IMR-90 (cell line): ENCODE data around the gene RECK. TPM values are rescaled to one million over a fixed set of nuclear protein-coding genes. Genes with fewer than 3 reads are reported as not detected.

Experiments used
- ATAC-seq: fragments of 200-7000 bp; cut with Tn5 transposase; 2 replicates; pipeline ENCODE4 v1.9.1; 2020; ENCODE audit warnings: low read depth, mild to moderate bottlenecking, moderate library complexity
- BruUV-seq: library from RNA; stranded (reverse); fragments of 400-500 nt; replicated peaks from 2 replicates; lab custom pipeline; 2021; lab: Mats Ljungman, UMichigan
- CTCF ChIA-PET: fragments of 300-600 bp; formaldehyde crosslinking; extraction: SDS; loops from one replicate; lab custom pipeline; 2021; ENCODE audit warnings: antibody characterized with exemption; lab: Yijun Ruan, JAX
- POLR2A ChIA-PET: fragments of 300-600 bp; sonication (Branson Sonifier 250); formaldehyde crosslinking; loops from one replicate; lab custom pipeline; 2022; ENCODE audit warnings: antibody characterized with exemption; ENCODE audit not compliant: unreplicated experiment; lab: Charles Lee
- DNase-seq: peaks from one replicate; pipeline ENCODE4 v3.0.0; 2013
- H2AFZ ChIP-seq: replicated peaks from 2 replicates; pipeline ENCODE3; 2013; ENCODE audit warnings: low read length, mild to moderate bottlenecking; ENCODE audit not compliant: poor library complexity
- H2AK5ac ChIP-seq: 2 replicates; pipeline ENCODE4 v1.6.1; 2013; ENCODE audit warnings: low read depth, low read length, inconsistent platforms
- H2AK9ac ChIP-seq: replicated peaks from 2 replicates; pipeline ENCODE3; 2013; ENCODE audit warnings: mild to moderate bottlenecking, low read depth, low read length, moderate library complexity; ENCODE audit not compliant: poor library complexity
- H2BK120ac ChIP-seq: 2 replicates; pipeline ENCODE4 v1.6.1; 2013; ENCODE audit warnings: low read depth, low read length, inconsistent platforms
- H2BK15ac ChIP-seq: 3 replicates; pipeline ENCODE4 v1.6.1; 2013; ENCODE audit warnings: low read depth, low read length, inconsistent platforms
- H2BK20ac ChIP-seq: 2 replicates; pipeline ENCODE4 v1.6.1; 2013; ENCODE audit warnings: low read depth, mild to moderate bottlenecking, inconsistent platforms, low read length, moderate library complexity
- H2BK5ac ChIP-seq: 2 replicates; pipeline ENCODE4 v1.6.1; 2013; ENCODE audit warnings: mild to moderate bottlenecking, low read depth, low read length, inconsistent platforms; ENCODE audit not compliant: poor library complexity, severe bottlenecking
- H3K14ac ChIP-seq: replicated peaks from 2 replicates; pipeline ENCODE4 v1.6.1; 2013; ENCODE audit warnings: low read depth, low read length, inconsistent platforms
- H3K18ac ChIP-seq: 2 replicates; pipeline ENCODE4 v1.6.1; 2013; ENCODE audit warnings: low read depth, low read length, control low read depth
- H3K23ac ChIP-seq: 2 replicates; pipeline ENCODE4 v1.6.1; 2013; ENCODE audit warnings: low read depth, low read length, inconsistent platforms
- H3K27ac ChIP-seq: 2 replicates; pipeline ENCODE4 v1.5.1; 2013; ENCODE audit warnings: mild to moderate bottlenecking, control low read depth, low read length; ENCODE audit not compliant: insufficient read depth
- H3K27me3 ChIP-seq: 2 replicates; pipeline ENCODE4 v1.6.1; 2013; ENCODE audit warnings: low read length; ENCODE audit not compliant: control insufficient read depth, insufficient read depth
- H3K36me3 ChIP-seq: 2 replicates; pipeline ENCODE4 v1.6.1; 2013; ENCODE audit warnings: low read length, mixed read lengths; ENCODE audit not compliant: control insufficient read depth, insufficient read depth
- H3K4ac ChIP-seq: 2 replicates; pipeline ENCODE4 v1.6.1; 2013; ENCODE audit warnings: low read depth, low read length, inconsistent platforms
- H3K4me1 ChIP-seq: 2 replicates; pipeline ENCODE4 v1.6.1; 2013; ENCODE audit warnings: low read length, mixed read lengths; ENCODE audit not compliant: control insufficient read depth, insufficient read depth
- H3K4me2 ChIP-seq: 2 replicates; pipeline ENCODE4 v1.6.1; 2013; ENCODE audit warnings: low read depth, mild to moderate bottlenecking, control low read depth, low read length, moderate library complexity
- H3K4me3 ChIP-seq: 2 replicates; pipeline ENCODE4 v1.5.1; 2013; ENCODE audit warnings: low read depth, mild to moderate bottlenecking, control low read depth, low read length, moderate library complexity; ENCODE audit not compliant: insufficient read depth
- H3K56ac ChIP-seq: 2 replicates; pipeline ENCODE4 v1.6.1; 2013; ENCODE audit warnings: low read length, inconsistent platforms; ENCODE audit not compliant: insufficient read depth; ENCODE audit errors: extremely low read depth
- H3K79me1 ChIP-seq, 2 experiments: 2 replicates each; pipeline ENCODE4 v1.6.1; 2013; ENCODE audit warnings: low read length in 2 of 2, inconsistent platforms in 1 of 2, low read depth in 1 of 2
- H3K9ac ChIP-seq: 2 replicates; pipeline ENCODE4 v1.6.1; 2013; ENCODE audit warnings: low read depth, low read length, control low read depth
- H3K9me1 ChIP-seq: 2 replicates; pipeline ENCODE4 v1.6.1; 2013; ENCODE audit warnings: low read length, inconsistent platforms; ENCODE audit not compliant: insufficient read depth
- H3K9me3 ChIP-seq: 2 replicates; pipeline ENCODE4 v1.6.1; 2013; ENCODE audit warnings: low read length; ENCODE audit not compliant: control insufficient read depth, insufficient read depth
- H4K20me1 ChIP-seq: 2 replicates; pipeline ENCODE4 v1.6.1; 2013; ENCODE audit warnings: low read length, inconsistent platforms; ENCODE audit not compliant: insufficient read depth
- H4K5ac ChIP-seq: 2 replicates; pipeline ENCODE4 v1.6.1; 2013; ENCODE audit warnings: mild to moderate bottlenecking, low read depth, low read length, control low read depth
- H4K8ac ChIP-seq, 2 experiments: 2 replicates each; pipeline ENCODE4 v1.6.1; 2013; ENCODE audit warnings: low read depth in 2 of 2, low read length in 2 of 2, control low read depth in 1 of 2, inconsistent platforms in 1 of 2
- H4K91ac ChIP-seq: 2 replicates; pipeline ENCODE4 v1.6.1; 2013; ENCODE audit warnings: low read depth, low read length, inconsistent platforms; ENCODE audit not compliant: insufficient read depth
- BHLHE40 ChIP-seq: fragments of 150-350 bp; IDR thresholded peaks from 2 replicates; pipeline ENCODE4 v1.6.1; 2016; ENCODE audit warnings: mild to moderate bottlenecking, low read depth, low read length
- CEBPB ChIP-seq: IDR thresholded peaks from 2 replicates; pipeline ENCODE4 v1.6.1; 2012; ENCODE audit warnings: low read depth, low read length, improper control_type of control experiment
- CHD1 ChIP-seq: IDR thresholded peaks from 2 replicates; pipeline ENCODE4 v1.6.1; 2012; ENCODE audit warnings: low read depth, low read length, improper control_type of control experiment
- CTCF ChIP-seq: conservative IDR thresholded peaks from 2 replicates; pipeline ENCODE4 v1.5.1; 2012; ENCODE audit warnings: mild to moderate bottlenecking, low read depth, low read length, improper control_type of control experiment
- FOS ChIP-seq: fragments of 150-350 bp; IDR thresholded peaks from 2 replicates; pipeline ENCODE4 v1.6.1; 2016; ENCODE audit warnings: low read depth, low read length
- MAZ ChIP-seq: IDR thresholded peaks from 2 replicates; pipeline ENCODE4 v1.6.1; 2012; ENCODE audit warnings: low read depth, mild to moderate bottlenecking, low read length, improper control_type of control experiment, moderate library complexity, borderline replicate concordance
- MXI1 ChIP-seq: IDR thresholded peaks from 2 replicates; pipeline ENCODE4 v1.6.1; 2012; ENCODE audit warnings: low read depth, mild to moderate bottlenecking, low read length, moderate library complexity, borderline replicate concordance
- NFE2L2 ChIP-seq: fragments of 150-350 bp; IDR thresholded peaks from 2 replicates; pipeline ENCODE4 v1.6.1; 2016; ENCODE audit warnings: low read depth, mild to moderate bottlenecking, low read length
- POLR2A ChIP-seq: IDR thresholded peaks from 2 replicates; pipeline ENCODE4 v1.6.1; 2012; ENCODE audit warnings: mild to moderate bottlenecking, low read depth, low read length
- RAD21 ChIP-seq: IDR thresholded peaks from 2 replicates; pipeline ENCODE4 v1.6.1; 2012; ENCODE audit warnings: low read length, improper control_type of control experiment
- RCOR1 ChIP-seq: IDR thresholded peaks from 2 replicates; pipeline ENCODE4 v1.6.1; 2012; ENCODE audit warnings: mild to moderate bottlenecking, low read length, improper control_type of control experiment; ENCODE audit not compliant: insufficient replicate concordance
- RFX5 ChIP-seq: IDR thresholded peaks from 2 replicates; pipeline ENCODE4 v1.8.0; 2012; ENCODE audit warnings: low read depth, mild to moderate bottlenecking, low read length, moderate library complexity
- SMC3 ChIP-seq: fragments of 150-350 bp; IDR thresholded peaks from 2 replicates; pipeline ENCODE4 v1.6.1; 2016; ENCODE audit warnings: low read depth, mild to moderate bottlenecking, antibody characterized with exemption, low read length, moderate library complexity
- WGBS, 2 experiments: methylation state at CpG; one replicate each; pipeline versions ENCODE4 v1.1.5 to v1.1.7; 2013; ENCODE audit warnings: missing lambda C conversion rate in 2 of 2; ENCODE audit not compliant: insufficient read length in 1 of 2; ENCODE audit errors: extremely low coverage in 2 of 2; 5-methylcytosine and 5-hydroxymethylcytosine counted together
- dilution Hi-C: fragments of 300-500 bp; cut with HindIII; formaldehyde crosslinking; loops from one replicate; pipeline ENCODE4 v1.14.3; 2018; ENCODE audit warnings: low sequenced_read_pairs; ENCODE audit not compliant: unreplicated experiment
- in situ Hi-C: fragments of 300-500 bp; cut with MboI; formaldehyde crosslinking; loops from 3 replicates; pipeline ENCODE4 v1.14.3; 2019; ENCODE audit warnings: low sequenced_read_pairs, inconsistent platforms, mixed read lengths
- intact Hi-C: fragments of 100-400 bp; cut with micrococcal nuclease; formaldehyde crosslinking; loops from 2 replicates; pipeline ENCODE4 v1.10.0; 2022
- polyA plus RNA-seq, 3 experiments: library from polyadenylated mRNA; depleted of rRNA; stranded (reverse); fragments of >200 nt; gene quantifications; 2 replicates each; pipeline ENCODE4 v1.2.3, GENCODE V29; 2012; ENCODE audit warnings: low replicate concordance in 1 of 3
- total RNA-seq: library from RNA; depleted of rRNA; stranded (reverse); fragments of >200 nt; gene quantifications from 2 replicates; pipeline ENCODE4 v1.2.3, GENCODE V29; 2012
- TF ChIP-seq, protein P1 (sequence below): fragments of 150-350 bp; IDR thresholded peaks from 2 replicates; pipeline ENCODE4 v1.6.1; 2017; ENCODE audit warnings: mild to moderate bottlenecking, antibody characterized with exemption, low read length, low read depth
- TF ChIP-seq, protein P2 (sequence below): fragments of 150-350 bp; IDR thresholded peaks from 2 replicates; pipeline ENCODE4 v1.6.1; 2016; ENCODE audit warnings: low read depth, mild to moderate bottlenecking, low read length, moderate library complexity, borderline replicate concordance

Gene RECK
- total and polyA plus RNA-seq, 2 of the 4 experiments (the other 2 are of a cell fraction), result 23.5 to 44.0 TPM

DNA sequence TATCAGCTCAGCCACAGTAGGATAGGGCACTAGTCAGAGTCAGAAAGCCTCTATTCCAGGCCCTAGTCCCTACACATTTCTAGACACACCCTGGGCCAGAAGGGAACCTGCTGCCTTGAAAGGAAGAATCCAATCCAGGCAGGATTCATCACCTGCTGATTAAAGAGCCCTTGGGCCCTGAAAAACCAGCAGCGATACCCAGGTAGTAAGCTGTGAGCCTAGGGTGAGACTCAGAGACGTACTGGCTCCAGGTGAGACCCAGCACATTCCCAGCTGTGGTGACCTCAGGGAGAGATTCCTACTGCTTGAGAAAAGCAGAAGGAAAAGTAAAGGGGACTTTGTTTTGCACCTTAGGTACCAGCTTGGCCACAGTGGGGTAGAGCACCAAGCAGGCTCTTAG is 137.1 kb downstream of the RECK start:
- Histone ChIP-seq H3K79me1 (no peaks in the 10 kb centered on the region), H2AK5ac (no peak overlapping the region), H3K23ac (no peak overlapping the region), H3K4me1 (peaks cover 2% of the 10 kb centered on the region; the same call in 1 of the 2 replicates), H3K9me1 (no peaks in the 10 kb centered on the region), H4K5ac (no peak overlapping the region), H3K56ac (no peak overlapping the region), H3K14ac (no peak overlapping the region), H3K27ac (no peak overlapping the region), H3K27me3 (no peaks in the 10 kb centered on the region; the same call in 1 of the 2 replicates), H2AFZ (no peak overlapping the region), H3K4me2 (no peak overlapping the region), H3K36me3 (no peaks in the 10 kb centered on the region), H3K9ac (no peak overlapping the region), H4K8ac (no peak overlapping the region), H2BK120ac (no peak overlapping the region), H2BK20ac (no peak overlapping the region), H3K4me3 (no peak overlapping the region), H3K18ac (no peak overlapping the region), H2BK5ac (no peak overlapping the region), H3K4ac (no peak overlapping the region), H4K91ac (no peak overlapping the region), H4K20me1 (no peaks in the 10 kb centered on the region), H2AK9ac (no peak overlapping the region), H3K9me3 (no peaks in the 10 kb centered on the region), H2BK15ac (no peak overlapping the region)
- dilution Hi-C loops (no loop called here), intact Hi-C loops (no loop called here), in situ Hi-C loops (loop anchor here (10.0 kb wide), 1 partner anchor 209 kb away; no protein-coding TSS in a partner anchor)
- WGBS, 2 experiments, result no CpG with 5 or more reads among the region's 2 CpGs
- ChIA-PET CTCF (no interaction called here), POLR2A (no interaction called here)
- ATAC-seq (no peak), DNase-seq (no peak)
- no TSS peak for BruUV-seq
- TF ChIP-seq MXI1, result no peak
- TF ChIP-seq NFE2L2, result no peak
- TF ChIP-seq RAD21, result no peak
- TF ChIP-seq SMC3, result no peak
- TF ChIP-seq RFX5, result no peak
- TF ChIP-seq, protein P1, sequence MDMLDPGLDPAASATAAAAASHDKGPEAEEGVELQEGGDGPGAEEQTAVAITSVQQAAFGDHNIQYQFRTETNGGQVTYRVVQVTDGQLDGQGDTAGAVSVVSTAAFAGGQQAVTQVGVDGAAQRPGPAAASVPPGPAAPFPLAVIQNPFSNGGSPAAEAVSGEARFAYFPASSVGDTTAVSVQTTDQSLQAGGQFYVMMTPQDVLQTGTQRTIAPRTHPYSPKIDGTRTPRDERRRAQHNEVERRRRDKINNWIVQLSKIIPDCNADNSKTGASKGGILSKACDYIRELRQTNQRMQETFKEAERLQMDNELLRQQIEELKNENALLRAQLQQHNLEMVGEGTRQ, result no peak
- no peak for TF ChIP-seq BHLHE40
- TF ChIP-seq CTCF, result no peak
- TF ChIP-seq, protein P2, sequence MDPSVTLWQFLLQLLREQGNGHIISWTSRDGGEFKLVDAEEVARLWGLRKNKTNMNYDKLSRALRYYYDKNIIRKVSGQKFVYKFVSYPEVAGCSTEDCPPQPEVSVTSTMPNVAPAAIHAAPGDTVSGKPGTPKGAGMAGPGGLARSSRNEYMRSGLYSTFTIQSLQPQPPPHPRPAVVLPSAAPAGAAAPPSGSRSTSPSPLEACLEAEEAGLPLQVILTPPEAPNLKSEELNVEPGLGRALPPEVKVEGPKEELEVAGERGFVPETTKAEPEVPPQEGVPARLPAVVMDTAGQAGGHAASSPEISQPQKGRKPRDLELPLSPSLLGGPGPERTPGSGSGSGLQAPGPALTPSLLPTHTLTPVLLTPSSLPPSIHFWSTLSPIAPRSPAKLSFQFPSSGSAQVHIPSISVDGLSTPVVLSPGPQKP, result no peak
- TF ChIP-seq RCOR1, result no peak
- no peak for TF ChIP-seq MAZ
- TF ChIP-seq CHD1, result no peak
- TF ChIP-seq POLR2A, result no peak
- TF ChIP-seq CEBPB, result no peak
- TF ChIP-seq FOS, result no peak
